ENCODE results near the gene ZC3H4. TPM values are rescaled to one million over a fixed set of nuclear protein-coding genes. Genes with fewer than 3 reads are reported as not detected.
"Not testable (repeated sequence)": the region's sequence is repeated elsewhere in the genome, so short reads cannot be mapped to it uniquely, and the experiment has no call there.

ZC3H4 gene
- total and polyA plus RNA-seq, 4 donors, result 2.9 to 11.8 (median 6.3) TPM

DNA sequence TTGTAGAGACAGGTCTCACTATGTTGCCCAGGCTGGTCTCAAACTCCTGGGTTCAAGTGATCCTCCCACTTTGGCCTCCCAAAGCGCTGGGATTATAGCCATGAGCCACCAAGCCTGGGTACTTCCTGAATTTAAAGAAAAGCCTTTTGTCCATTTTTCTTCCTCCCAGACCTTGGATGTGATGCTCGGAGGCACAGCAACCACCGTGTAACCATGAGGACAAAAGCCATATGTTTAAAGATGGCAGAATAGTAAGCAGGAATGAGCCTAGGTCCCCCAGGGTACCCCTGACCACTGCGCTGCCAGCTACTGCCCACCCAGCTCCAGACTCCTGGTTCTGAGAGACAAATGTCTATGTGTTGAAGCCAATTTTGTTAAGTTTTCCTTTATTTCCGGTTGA lies 31.1 kb downstream of the ZC3H4 start:
- no peak for TF ChIP-seq TAF1 (conservative IDR thresholded peaks at IDR 0.05)
- TF ChIP-seq NR2F2 (IDR thresholded peaks at IDR 0.05), result no peak
- no peak for TF ChIP-seq HNF4G (IDR thresholded peaks at IDR 0.05)
- TF ChIP-seq, protein P1, sequence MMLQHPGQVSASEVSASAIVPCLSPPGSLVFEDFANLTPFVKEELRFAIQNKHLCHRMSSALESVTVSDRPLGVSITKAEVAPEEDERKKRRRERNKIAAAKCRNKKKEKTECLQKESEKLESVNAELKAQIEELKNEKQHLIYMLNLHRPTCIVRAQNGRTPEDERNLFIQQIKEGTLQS (IDR thresholded peaks at IDR 0.05), result no peak
- no peak for TF ChIP-seq SP1 (IDR thresholded peaks at IDR 0.05)
- TF ChIP-seq HNF4A (conservative IDR thresholded peaks at IDR 0.05), result no peak
- no peak for TF ChIP-seq RAD21 (IDR thresholded peaks at IDR 0.05)
- TF ChIP-seq RXRA (IDR thresholded peaks at IDR 0.05), result no peak
- TF ChIP-seq EGR1 (IDR thresholded peaks at IDR 0.05; ENCODE audit: low read depth in 2 of 2), result no peak
- no peak for TF ChIP-seq YY1 (IDR thresholded peaks at IDR 0.05)
- TF ChIP-seq FOXA1 (IDR thresholded peaks at IDR 0.05), result no peak
- no peak for TF ChIP-seq FOXA2 (IDR thresholded peaks at IDR 0.05)
- TF ChIP-seq, protein P2, sequence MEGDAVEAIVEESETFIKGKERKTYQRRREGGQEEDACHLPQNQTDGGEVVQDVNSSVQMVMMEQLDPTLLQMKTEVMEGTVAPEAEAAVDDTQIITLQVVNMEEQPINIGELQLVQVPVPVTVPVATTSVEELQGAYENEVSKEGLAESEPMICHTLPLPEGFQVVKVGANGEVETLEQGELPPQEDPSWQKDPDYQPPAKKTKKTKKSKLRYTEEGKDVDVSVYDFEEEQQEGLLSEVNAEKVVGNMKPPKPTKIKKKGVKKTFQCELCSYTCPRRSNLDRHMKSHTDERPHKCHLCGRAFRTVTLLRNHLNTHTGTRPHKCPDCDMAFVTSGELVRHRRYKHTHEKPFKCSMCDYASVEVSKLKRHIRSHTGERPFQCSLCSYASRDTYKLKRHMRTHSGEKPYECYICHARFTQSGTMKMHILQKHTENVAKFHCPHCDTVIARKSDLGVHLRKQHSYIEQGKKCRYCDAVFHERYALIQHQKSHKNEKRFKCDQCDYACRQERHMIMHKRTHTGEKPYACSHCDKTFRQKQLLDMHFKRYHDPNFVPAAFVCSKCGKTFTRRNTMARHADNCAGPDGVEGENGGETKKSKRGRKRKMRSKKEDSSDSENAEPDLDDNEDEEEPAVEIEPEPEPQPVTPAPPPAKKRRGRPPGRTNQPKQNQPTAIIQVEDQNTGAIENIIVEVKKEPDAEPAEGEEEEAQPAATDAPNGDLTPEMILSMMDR (IDR thresholded peaks at IDR 0.05; ENCODE audit: low read depth, low read length, missing input control), result no peak
- Histone ChIP-seq H3K27ac (ENCODE audit: low read depth in 1 of 2, low read length in 2 of 2) (no peak overlapping the region), H3K36me3 (ENCODE audit: control insufficient read depth in 4 of 4, insufficient read depth in 3 of 4, low read depth in 1 of 4, low read length in 3 of 4) (peaks cover 16 to 57% (median 41%) of the 10 kb centered on the region in 4 donors), H3K9me3 (ENCODE audit: control insufficient read depth in 4 of 4, low read length in 3 of 4) (no peaks in the 10 kb centered on the region), H3K4me3 (ENCODE audit: low read depth in 1 of 3, low read length in 3 of 3) (no peak overlapping the region), H3K27me3 (ENCODE audit: control insufficient read depth in 4 of 4, insufficient read depth in 4 of 4, low read length in 3 of 4) (no peaks in the 10 kb centered on the region), H3K4me1 (ENCODE audit: control insufficient read depth in 4 of 4, insufficient read depth in 4 of 4, low read length in 3 of 4) (peaks cover 0 to 5% (median 2%) of the 10 kb centered on the region in 4 donors), H3K9ac (ENCODE audit: low read depth in 1 of 2, low read length in 2 of 2) (no peak overlapping the region)
- no peak for DNase-seq (ENCODE audit: low spot score)
- 96% methylated on average over 5 of the region's 5 CpGs for WGBS

GRCh38 chr19:47081095-47081494 lies 32.5 kb downstream of the ZC3H4 start:
- Histone ChIP-seq H3K4me1 (ENCODE audit: control insufficient read depth in 4 of 4, insufficient read depth in 4 of 4, low read length in 3 of 4) (peaks cover 0 to 5% (median 2%) of the 10 kb centered on the region in 4 donors), H3K27ac (ENCODE audit: low read depth in 1 of 2, low read length in 2 of 2) (no peak overlapping the region), H3K4me3 (ENCODE audit: low read depth in 1 of 3, low read length in 3 of 3) (no peak overlapping the region), H3K27me3 (ENCODE audit: control insufficient read depth in 4 of 4, insufficient read depth in 4 of 4, low read length in 3 of 4) (no peaks in the 10 kb centered on the region), H3K9me3 (ENCODE audit: control insufficient read depth in 4 of 4, low read length in 3 of 4) (no peaks in the 10 kb centered on the region), H3K9ac (ENCODE audit: low read depth in 1 of 2, low read length in 2 of 2) (no peak overlapping the region), H3K36me3 (ENCODE audit: control insufficient read depth in 4 of 4, insufficient read depth in 3 of 4, low read depth in 1 of 4, low read length in 3 of 4) (peaks cover 15 to 55% (median 42%) of the 10 kb centered on the region in 4 donors)
- no peak for DNase-seq (ENCODE audit: low spot score)
- no peak for TF ChIP-seq HNF4G (IDR thresholded peaks at IDR 0.05)
- WGBS, result 91% methylated on average over 6 of the region's 6 CpGs

DNA sequence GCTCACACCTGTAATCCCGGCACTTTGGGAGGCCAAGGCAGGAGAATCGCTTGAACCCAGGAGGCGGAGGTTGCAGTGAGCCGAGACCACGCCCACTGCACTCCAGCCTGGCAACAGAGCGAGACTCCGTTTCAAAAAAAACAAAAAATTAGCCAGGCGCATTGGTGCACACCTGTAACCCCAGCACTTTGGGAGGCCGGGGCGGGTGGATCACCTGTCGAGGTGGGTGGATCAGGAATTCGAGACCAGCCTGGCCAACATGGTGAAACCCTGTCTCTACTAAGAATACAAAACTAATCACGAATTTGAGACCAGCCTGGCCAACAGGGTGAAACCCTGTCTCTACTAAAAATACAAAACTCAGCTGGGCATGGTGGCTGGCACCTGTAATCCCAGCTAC lies 35.2 kb downstream of the ZC3H4 start:
- not testable (repeated sequence) for H3K4me3 ChIP-seq (ENCODE audit: low read depth in 1 of 3, low read length in 3 of 3); H3K27me3 ChIP-seq (ENCODE audit: control insufficient read depth in 4 of 4, insufficient read depth in 4 of 4, low read length in 3 of 4); H3K4me1 ChIP-seq (ENCODE audit: control insufficient read depth in 4 of 4, insufficient read depth in 4 of 4, low read length in 3 of 4); H3K27ac ChIP-seq (ENCODE audit: low read depth in 1 of 2, low read length in 2 of 2); DNase-seq (ENCODE audit: low spot score); H3K9ac ChIP-seq (ENCODE audit: low read depth in 1 of 2, low read length in 2 of 2); H3K9me3 ChIP-seq (ENCODE audit: control insufficient read depth in 4 of 4, low read length in 3 of 4)
- H3K36me3 ChIP-seq (ENCODE audit: control insufficient read depth in 4 of 4, insufficient read depth in 3 of 4, low read depth in 1 of 4, low read length in 3 of 4), result peaks cover 13 to 47% (median 35%) of the 10 kb centered on the region in 4 donors
- 96% methylated on average over 13 of the region's 13 CpGs for WGBS

GRCh38 chr19:47075941-47076340 lies 37.6 kb downstream of the ZC3H4 start:
- H3K36me3 ChIP-seq (ENCODE audit: control insufficient read depth in 4 of 4, insufficient read depth in 3 of 4, low read depth in 1 of 4, low read length in 3 of 4), result peaks cover 12 to 45% (median 25%) of the 10 kb centered on the region in 4 donors
- H3K9ac ChIP-seq (ENCODE audit: low read depth in 1 of 2, low read length in 2 of 2), result no peak overlapping the region
- no peak overlapping the region for H3K27ac ChIP-seq (ENCODE audit: low read depth in 1 of 2, low read length in 2 of 2)
- WGBS, result 67% methylated on average over 13 of the region's 13 CpGs
- H3K4me3 ChIP-seq (ENCODE audit: low read depth in 1 of 3, low read length in 3 of 3), result no peak overlapping the region
- DNase-seq (ENCODE audit: low spot score), result no peak
- no peaks in the 10 kb centered on the region for H3K9me3 ChIP-seq (ENCODE audit: control insufficient read depth in 4 of 4, low read length in 3 of 4)
- TF ChIP-seq RXRA (IDR thresholded peaks at IDR 0.05) (no peak), YY1 (IDR thresholded peaks at IDR 0.05) (no peak), RAD21 (IDR thresholded peaks at IDR 0.05) (no peak), TAF1 (conservative IDR thresholded peaks at IDR 0.05) (no peak)
- TF ChIP-seq, protein P1 (IDR thresholded peaks at IDR 0.05), result no peak
- no peaks in the 10 kb centered on the region for H3K27me3 ChIP-seq (ENCODE audit: control insufficient read depth in 4 of 4, insufficient read depth in 4 of 4, low read length in 3 of 4)
- H3K4me1 ChIP-seq (ENCODE audit: control insufficient read depth in 4 of 4, insufficient read depth in 4 of 4, low read length in 3 of 4), result peaks cover 0 to 5% (median 2%) of the 10 kb centered on the region in 4 donors

Data from liver (tissue), 9 donors.